Measurements from ENCODE around the gene PLAC9. TPM values are rescaled to one million over a fixed set of nuclear protein-coding genes. Genes with fewer than 3 reads are reported as not detected.
A peak's percentile ranks its signal among the peaks of the same experiment; 100 is the strongest.

The PLAC9 gene
- total RNA-seq, 1 donor from 2014 or later, result not detected

DNA sequence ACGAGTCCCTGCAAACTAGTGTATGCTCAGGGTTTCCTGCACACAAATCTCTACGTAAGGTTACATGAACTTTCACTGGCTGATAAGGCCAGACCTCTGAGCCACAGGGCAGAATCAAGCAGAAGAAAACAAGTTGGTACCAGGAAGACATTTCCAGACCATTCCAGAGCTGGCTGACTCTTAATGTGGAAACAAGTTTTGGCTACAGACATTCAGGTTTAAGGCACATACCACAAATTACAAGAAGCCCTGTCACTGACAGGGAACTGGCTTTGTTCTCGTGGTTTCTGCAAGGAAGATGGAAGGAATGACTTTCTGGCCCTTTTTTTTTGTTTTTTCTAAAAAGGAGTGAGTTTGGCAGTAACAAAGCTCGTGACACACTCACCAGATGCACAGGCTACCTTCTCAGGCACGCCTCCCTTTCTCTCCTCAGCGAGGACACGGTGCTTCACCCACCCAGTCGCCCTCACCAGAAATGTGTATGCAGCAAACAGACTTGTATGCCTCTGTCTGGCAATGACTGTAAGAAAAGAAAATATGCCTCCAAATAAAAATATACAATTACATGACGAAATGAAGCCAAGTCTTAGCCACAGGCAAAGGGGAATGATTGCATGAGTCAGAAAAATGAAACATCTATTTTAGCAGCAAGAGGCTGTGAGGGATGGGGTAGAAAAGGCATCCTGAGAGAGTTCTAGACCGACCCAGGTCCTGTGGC, 22.6 kb downstream of the PLAC9 start:
- no peaks in the 10 kb centered on the region for H3K27me3 ChIP-seq (ENCODE audit: control insufficient read depth, insufficient read depth, low read length)
- FAIRE-seq (no peak), DNase-seq (ENCODE audit: low read depth) (peak; percentile 95)
- TF ChIP-seq, protein P1, sequence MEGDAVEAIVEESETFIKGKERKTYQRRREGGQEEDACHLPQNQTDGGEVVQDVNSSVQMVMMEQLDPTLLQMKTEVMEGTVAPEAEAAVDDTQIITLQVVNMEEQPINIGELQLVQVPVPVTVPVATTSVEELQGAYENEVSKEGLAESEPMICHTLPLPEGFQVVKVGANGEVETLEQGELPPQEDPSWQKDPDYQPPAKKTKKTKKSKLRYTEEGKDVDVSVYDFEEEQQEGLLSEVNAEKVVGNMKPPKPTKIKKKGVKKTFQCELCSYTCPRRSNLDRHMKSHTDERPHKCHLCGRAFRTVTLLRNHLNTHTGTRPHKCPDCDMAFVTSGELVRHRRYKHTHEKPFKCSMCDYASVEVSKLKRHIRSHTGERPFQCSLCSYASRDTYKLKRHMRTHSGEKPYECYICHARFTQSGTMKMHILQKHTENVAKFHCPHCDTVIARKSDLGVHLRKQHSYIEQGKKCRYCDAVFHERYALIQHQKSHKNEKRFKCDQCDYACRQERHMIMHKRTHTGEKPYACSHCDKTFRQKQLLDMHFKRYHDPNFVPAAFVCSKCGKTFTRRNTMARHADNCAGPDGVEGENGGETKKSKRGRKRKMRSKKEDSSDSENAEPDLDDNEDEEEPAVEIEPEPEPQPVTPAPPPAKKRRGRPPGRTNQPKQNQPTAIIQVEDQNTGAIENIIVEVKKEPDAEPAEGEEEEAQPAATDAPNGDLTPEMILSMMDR (IDR thresholded peaks at IDR 0.05; ENCODE audit: insufficient read depth, low read length, severe bottlenecking), result no peak
- no peak overlapping the region for H3K4me3 ChIP-seq (ENCODE audit: low read depth, low read length)
- H3K36me3 ChIP-seq (ENCODE audit: control insufficient read depth, insufficient read depth, low read length), result peaks cover 31% of the 10 kb centered on the region

DNA sequence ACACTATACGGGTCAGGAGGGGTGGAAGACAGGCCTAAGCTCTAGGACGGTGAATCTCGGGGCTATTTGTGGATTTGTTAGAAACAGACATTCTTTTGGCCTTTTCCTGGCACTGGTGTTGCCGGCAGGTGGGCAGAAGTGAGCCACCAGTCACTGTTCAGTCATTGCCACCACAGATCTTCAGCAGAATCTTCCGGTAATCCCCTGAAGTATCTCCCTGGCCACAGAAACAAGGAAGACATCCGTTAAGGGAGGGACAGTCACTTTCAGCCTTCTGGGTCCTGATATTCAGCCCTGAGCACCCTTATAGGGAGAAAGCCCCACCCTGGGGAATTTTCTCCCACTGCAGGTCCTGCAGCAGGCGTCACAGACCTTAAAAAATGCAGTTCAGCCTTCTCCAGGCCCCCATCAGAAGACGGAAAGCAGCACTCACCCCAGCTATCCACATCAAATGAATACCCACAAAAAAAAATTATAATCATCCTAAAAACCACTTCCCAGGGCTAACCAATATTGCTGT, 23.2 kb downstream of the PLAC9 start:
- H3K36me3 ChIP-seq (ENCODE audit: control insufficient read depth, insufficient read depth, low read length), result peaks cover 34% of the 10 kb centered on the region

DNA sequence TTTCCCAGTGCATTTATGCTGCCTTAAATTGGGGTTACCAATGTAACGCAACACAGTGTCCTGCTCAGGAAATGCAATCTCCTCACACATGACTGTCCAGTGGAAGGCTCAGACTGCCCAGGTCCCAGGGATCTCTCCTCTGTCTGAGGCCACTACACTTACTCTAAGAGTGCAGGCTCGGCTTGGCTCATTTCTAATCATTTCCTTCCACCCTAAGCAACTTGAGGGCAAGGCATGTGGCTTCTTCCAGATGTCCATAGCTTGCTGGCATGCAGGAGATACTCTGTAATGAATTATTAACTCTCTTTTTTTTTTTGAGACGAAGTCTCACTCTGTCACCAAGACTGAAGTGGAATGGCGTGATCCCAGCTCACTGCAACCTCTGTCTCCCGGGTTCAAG, 23.7 kb downstream of the PLAC9 start:
- no peak for DNase-seq (ENCODE audit: low read depth)
- H3K36me3 ChIP-seq (ENCODE audit: control insufficient read depth, insufficient read depth, low read length), result peaks cover 38% of the 10 kb centered on the region
- no peak for FAIRE-seq
- TF ChIP-seq, protein P1 (IDR thresholded peaks at IDR 0.05; ENCODE audit: insufficient read depth, low read length, severe bottlenecking), result no peak
- H3K27me3 ChIP-seq (ENCODE audit: control insufficient read depth, insufficient read depth, low read length), result no peaks in the 10 kb centered on the region
- H3K4me3 ChIP-seq (ENCODE audit: low read depth, low read length), result no peak overlapping the region

More for the DNA sequence above, 23.2 kb downstream of the PLAC9 start:
- H3K27me3 ChIP-seq (ENCODE audit: control insufficient read depth, insufficient read depth, low read length), result no peaks in the 10 kb centered on the region
- DNase-seq (ENCODE audit: low read depth) (no peak), FAIRE-seq (no peak)
- no peak overlapping the region for H3K4me3 ChIP-seq (ENCODE audit: low read depth, low read length)
- TF ChIP-seq, protein P1 (IDR thresholded peaks at IDR 0.05; ENCODE audit: insufficient read depth, low read length, severe bottlenecking), result no peak

DNA sequence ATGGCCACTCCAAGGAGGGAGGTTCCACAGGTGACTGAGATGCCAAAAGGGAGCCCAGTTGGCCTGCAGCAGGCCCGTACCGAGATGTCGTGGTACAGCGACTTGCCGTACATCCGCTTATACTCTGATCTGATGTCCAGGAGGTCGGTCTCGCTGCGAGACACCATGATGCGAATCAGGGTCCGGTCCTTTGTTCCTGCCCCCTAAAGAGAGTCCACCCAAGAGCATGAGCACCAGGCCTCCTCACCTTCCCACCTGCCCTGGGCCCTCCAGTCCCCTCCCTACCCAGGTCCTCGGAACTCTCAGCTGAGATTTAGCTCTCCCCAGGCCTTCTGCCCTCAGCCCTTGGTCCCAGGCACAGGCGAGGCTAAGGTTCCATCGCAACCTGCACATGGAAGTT, 25.0 kb downstream of the PLAC9 start:
- DNase-seq (ENCODE audit: low read depth) (no peak), FAIRE-seq (no peak)
- Histone ChIP-seq H3K4me3 (ENCODE audit: low read depth, low read length) (no peak overlapping the region), H3K27me3 (ENCODE audit: control insufficient read depth, insufficient read depth, low read length) (no peaks in the 10 kb centered on the region), H3K36me3 (ENCODE audit: control insufficient read depth, insufficient read depth, low read length) (peaks cover 42% of the 10 kb centered on the region)
- TF ChIP-seq, protein P1 (IDR thresholded peaks at IDR 0.05; ENCODE audit: insufficient read depth, low read length, severe bottlenecking), result no peak

DNA sequence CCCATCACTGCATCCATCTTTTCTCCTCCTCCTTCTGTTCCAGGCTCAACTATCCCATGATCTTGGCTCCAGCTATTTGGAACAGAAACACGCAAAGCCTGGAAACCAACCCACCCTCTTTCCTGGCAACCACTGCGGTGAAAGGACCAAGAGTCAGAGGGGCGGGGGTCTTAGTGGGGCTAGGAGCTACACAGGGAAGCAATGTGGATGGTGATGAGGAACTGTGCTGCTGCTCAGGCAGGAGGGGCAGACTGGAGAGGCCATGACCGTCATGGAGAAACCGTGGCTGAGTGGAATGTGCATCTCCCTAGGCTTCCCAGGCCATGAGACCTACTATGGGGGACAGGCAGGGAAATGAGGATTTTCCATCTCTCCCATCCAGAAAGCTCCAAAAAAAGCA, 25.6 kb downstream of the PLAC9 start:
- TF ChIP-seq, protein P1 (IDR thresholded peaks at IDR 0.05; ENCODE audit: insufficient read depth, low read length, severe bottlenecking), result no peak
- Histone ChIP-seq H3K4me3 (ENCODE audit: low read depth, low read length) (no peak overlapping the region), H3K27me3 (ENCODE audit: control insufficient read depth, insufficient read depth, low read length) (no peaks in the 10 kb centered on the region), H3K36me3 (ENCODE audit: control insufficient read depth, insufficient read depth, low read length) (peaks cover 44% of the 10 kb centered on the region)
- FAIRE-seq (no peak), DNase-seq (ENCODE audit: low read depth) (no peak)

All from bronchial epithelial cell (primary cell).